Epithelial cell of esophagus (primary cell): ENCODE measurements around the gene TOM1L2.

ENCODE experiments used
- DNase-seq: peaks from one replicate; pipeline ENCODE4 v3.0.0; 2010; ENCODE audit warnings: low read depth
- H3K4me3 ChIP-seq: 2 replicates; pipeline ENCODE4 v1.5.1; 2011; ENCODE audit warnings: mild to moderate bottlenecking, low read length, control low read depth
- CTCF ChIP-seq: IDR thresholded peaks from 2 replicates; pipeline ENCODE4 v1.5.1; 2011; ENCODE audit warnings: low read depth, mild to moderate bottlenecking, low read length, control low read depth, inconsistent platforms; ENCODE audit not compliant: insufficient read depth; ENCODE audit errors: missing control alignments

TOM1L2 gene

DNA sequence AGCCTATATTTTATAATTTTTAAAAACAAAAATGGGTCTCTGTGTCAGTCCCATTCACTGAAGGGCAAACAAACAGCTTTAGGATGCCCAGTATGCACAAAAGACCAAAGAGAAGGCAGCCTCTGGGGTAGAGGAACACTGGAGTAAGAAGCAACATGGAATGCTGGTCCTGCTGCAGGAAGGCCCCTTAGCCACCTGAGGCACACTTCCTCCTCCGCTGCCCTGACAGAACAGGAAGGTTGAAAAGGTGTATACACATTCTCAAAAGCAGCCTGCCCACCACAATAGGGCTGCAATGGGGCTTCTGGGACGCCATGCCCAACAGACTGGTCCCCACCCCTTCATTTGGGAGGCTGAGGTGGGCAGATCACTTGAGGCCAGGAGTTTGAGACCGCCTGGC is 19.5 kb downstream of the TOM1L2 start:
- H3K4me3 ChIP-seq, result no peak overlapping the region
- TF ChIP-seq CTCF, result no peak
- no peak for DNase-seq

DNA sequence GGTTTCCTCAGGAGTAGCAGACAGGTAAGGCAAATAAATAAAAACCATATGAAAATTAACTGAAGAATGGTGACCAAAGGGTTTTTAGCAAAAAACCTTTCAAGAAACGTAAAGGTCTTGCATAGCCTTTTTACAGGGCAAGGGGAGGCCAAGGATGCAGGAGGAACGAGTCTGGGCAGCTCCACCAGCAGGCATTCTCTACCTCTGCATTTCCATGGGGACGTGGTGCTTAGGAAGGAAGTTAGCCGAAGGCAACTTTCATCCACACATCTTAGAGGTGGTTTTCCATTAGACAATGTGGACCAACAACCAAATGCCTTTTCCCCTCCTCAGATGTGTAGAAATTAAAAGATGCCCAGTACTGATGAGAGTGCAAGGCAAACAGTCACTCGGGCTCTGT is 20.7 kb downstream of the TOM1L2 start:
- no peak overlapping the region for H3K4me3 ChIP-seq
- no peak for TF ChIP-seq CTCF
- peak; percentile 69 for DNase-seq

DNA sequence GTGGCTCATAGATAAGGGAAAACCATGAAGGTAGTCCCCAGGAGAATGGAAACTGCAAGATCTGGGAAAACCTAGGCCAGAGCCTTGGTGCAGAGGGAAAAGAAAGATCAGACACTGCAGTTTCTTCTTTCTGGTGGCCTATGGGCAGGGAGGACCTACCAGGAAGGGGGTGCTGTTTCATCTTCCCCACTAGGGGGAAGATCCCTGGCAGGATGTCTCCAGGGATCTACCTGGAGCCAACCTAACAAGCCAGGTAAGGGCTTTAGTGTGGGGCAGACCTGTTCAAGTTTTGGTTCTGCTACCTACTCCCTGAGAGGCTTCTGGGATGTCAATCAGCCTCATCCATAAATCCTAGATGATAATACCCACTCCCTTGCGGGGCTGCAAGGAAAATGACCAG is 21.4 kb downstream of the TOM1L2 start:
- DNase-seq, result peak; percentile 49
- no peak overlapping the region for H3K4me3 ChIP-seq
- peak; percentile 49 for TF ChIP-seq CTCF

- no peak for TF ChIP-seq CTCF
- DNase-seq, result no peak
- H3K4me3 ChIP-seq, result no peak overlapping the region
These were observed 21.9 kb downstream of the TOM1L2 start for GRCh38 chr17:17950347-17950746.

GRCh38 chr17:17947966-17948365 is 24.2 kb downstream of the TOM1L2 start:
- H3K4me3 ChIP-seq, result no peak overlapping the region
- DNase-seq, result peak; percentile 67
- TF ChIP-seq CTCF, result no peak

GRCh38 chr17:17947309-17947708 is 24.9 kb downstream of the TOM1L2 start:
- no peak for TF ChIP-seq CTCF
- DNase-seq, result no peak
- no peak overlapping the region for H3K4me3 ChIP-seq

DNA sequence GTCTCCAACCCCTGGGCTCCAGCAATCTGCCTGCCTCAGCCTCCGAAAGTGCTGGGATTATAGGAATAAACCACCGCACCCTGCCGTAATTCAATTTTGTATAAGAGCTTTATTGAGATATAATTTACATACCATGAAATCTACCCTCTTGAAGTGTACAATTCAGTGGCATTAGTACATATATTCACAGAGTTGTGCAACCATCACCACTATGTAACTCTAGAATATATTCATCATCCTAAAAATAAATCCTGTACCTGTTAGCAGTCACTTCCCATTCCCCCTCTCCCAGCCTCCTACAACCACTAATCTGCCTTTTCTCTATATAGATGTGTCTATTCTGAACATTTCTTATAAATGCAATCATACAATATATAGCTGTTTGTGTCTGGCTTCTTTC is 26.1 kb downstream of the TOM1L2 start:
- TF ChIP-seq CTCF, result no peak
- H3K4me3 ChIP-seq, result no peak overlapping the region
- DNase-seq, result no peak
